Caco-2 (cell line): ENCODE data around the gene ACE. TPM values are rescaled to one million over a fixed set of nuclear protein-coding genes. Genes with fewer than 3 reads are reported as not detected.

Experiments
- BruUV-seq: library from RNA; stranded (reverse); fragments of 400-500 nt; replicated peaks from 2 replicates; lab custom pipeline; 2021; lab: Mats Ljungman, UMichigan
- CTCF ChIA-PET: fragments of 300-600 bp; sonication (Branson Sonifier 250); formaldehyde crosslinking; loops from one replicate; lab custom pipeline; 2022; ENCODE audit warnings: antibody characterized with exemption; lab: Charles Lee
- POLR2A ChIA-PET: fragments of 300-600 bp; sonication (Branson Sonifier 250); formaldehyde crosslinking; loops from one replicate; lab custom pipeline; 2022; ENCODE audit warnings: antibody characterized with exemption; lab: Charles Lee
- DNase-seq, 2 experiments: peaks; one replicate each; pipeline versions ENCODE4 v3.0.0 to v3.0.0-alpha.2; 2020 to 2022
- H3K27me3 ChIP-seq: replicated peaks from 2 replicates; pipeline ENCODE4 v1.6.0; 2011; ENCODE audit warnings: low read length; ENCODE audit not compliant: control insufficient read depth, insufficient read depth
- H3K36me3 ChIP-seq: 2 replicates; pipeline ENCODE4 v1.5.1; 2011; ENCODE audit warnings: low read length; ENCODE audit not compliant: control insufficient read depth, insufficient read depth
- H3K4me1 ChIP-seq: fragments of 250-450 bp; sonication (Bioruptor Pico); 2 replicates; pipeline ENCODE4 v1.5.1; 2020; ENCODE audit warnings: mild to moderate bottlenecking
- H3K4me3 ChIP-seq: 2 replicates; pipeline ENCODE4 v1.5.1; 2011; ENCODE audit warnings: low read depth, mild to moderate bottlenecking, control low read depth, low read length
- H3K9me3 ChIP-seq: fragments of 250-450 bp; sonication (Bioruptor Pico); 2 replicates; pipeline ENCODE4 v1.5.1; 2020; ENCODE audit warnings: mild to moderate bottlenecking, moderate library complexity
- H3K27ac Mint-ChIP-seq: one replicate; pipeline ENCODE4 v1.8.0; 2022; ENCODE audit warnings: mixed read lengths; ENCODE audit not compliant: unreplicated experiment
- H3K27me3 Mint-ChIP-seq: one replicate; pipeline ENCODE4 v1.8.0; 2022; ENCODE audit warnings: mixed read lengths; ENCODE audit not compliant: insufficient read depth, unreplicated experiment
- H3K36me3 Mint-ChIP-seq: one replicate; pipeline ENCODE4 v1.8.0; 2022; ENCODE audit warnings: mild to moderate bottlenecking, mixed read lengths; ENCODE audit not compliant: insufficient read depth, unreplicated experiment
- H3K4me1 Mint-ChIP-seq: one replicate; pipeline ENCODE4 v1.8.0; 2022; ENCODE audit warnings: low read depth, mixed read lengths; ENCODE audit not compliant: unreplicated experiment
- H3K4me3 Mint-ChIP-seq: one replicate; pipeline ENCODE4 v1.8.0; 2022; ENCODE audit warnings: mild to moderate bottlenecking, moderate library complexity, mixed read lengths; ENCODE audit not compliant: unreplicated experiment
- H3K9me3 Mint-ChIP-seq: one replicate; pipeline ENCODE4 v1.8.0; 2022; ENCODE audit warnings: mixed read lengths; ENCODE audit not compliant: unreplicated experiment
- intact Hi-C: fragments of 100-400 bp; cut with micrococcal nuclease; formaldehyde crosslinking; loops from one replicate; pipeline ENCODE4 v1.10.0; 2022; ENCODE audit not compliant: unreplicated experiment
- total RNA-seq: library from RNA; stranded (reverse); gene quantifications from 2 replicates; pipeline ENCODE4 v1.2.3, GENCODE V29; 2022
- TF ChIP-seq, protein P1 (sequence below), 2 experiments: fragments of 200-600 bp in 1 of 2; IDR thresholded peaks; 1 replicate in 1 of 2; 2 replicates in 1 of 2; pipeline versions ENCODE4 v1.5.1 to v1.8.0; 2011 to 2022; ENCODE audit warnings: antibody characterized with exemption in 1 of 2, control low read depth in 1 of 2, inconsistent platforms in 1 of 2, low read depth in 1 of 2, low read length in 1 of 2, mild to moderate bottlenecking in 1 of 2, moderate library complexity in 1 of 2; ENCODE audit not compliant: insufficient read depth in 1 of 2, severe bottlenecking in 1 of 2, unreplicated experiment in 1 of 2

ACE gene
- total RNA-seq, 1 experiment from 2014 or later: 3.4 TPM

DNA sequence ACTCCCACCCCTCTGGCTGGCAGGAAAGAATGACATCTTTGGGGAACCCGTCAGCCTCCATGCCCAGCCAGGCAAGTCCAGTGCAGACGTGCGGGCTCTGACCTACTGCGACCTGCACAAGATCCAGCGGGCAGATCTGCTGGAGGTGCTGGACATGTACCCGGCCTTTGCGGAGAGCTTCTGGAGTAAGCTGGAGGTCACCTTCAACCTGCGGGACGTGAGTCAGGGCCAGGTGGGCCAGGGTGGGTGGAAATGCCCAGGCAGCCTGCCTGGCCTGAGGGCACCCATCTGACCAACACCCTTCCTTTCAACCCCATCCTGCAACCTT, 65.3 kb downstream of the ACE start:
- intact Hi-C loops: no loop called here
- H3K4me3 Mint-ChIP-seq: no peak overlapping the region
- Histone ChIP-seq H3K27me3 (no peaks in the 10 kb centered on the region; the same call in 1 of the 2 replicates), H3K4me3 (no peak overlapping the region), H3K9me3 (no peaks in the 10 kb centered on the region), H3K36me3 (no peaks in the 10 kb centered on the region), H3K4me1 (no peaks in the 10 kb centered on the region)
- H3K27me3 Mint-ChIP-seq: peaks cover 8% of the 10 kb centered on the region
- POLR2A ChIA-PET: no interaction called here
- no peak for DNase-seq
- H3K9me3 Mint-ChIP-seq: no peaks in the 10 kb centered on the region
- no peaks in the 10 kb centered on the region for H3K36me3 Mint-ChIP-seq
- no TSS peak for BruUV-seq
- TF ChIP-seq, protein P1, sequence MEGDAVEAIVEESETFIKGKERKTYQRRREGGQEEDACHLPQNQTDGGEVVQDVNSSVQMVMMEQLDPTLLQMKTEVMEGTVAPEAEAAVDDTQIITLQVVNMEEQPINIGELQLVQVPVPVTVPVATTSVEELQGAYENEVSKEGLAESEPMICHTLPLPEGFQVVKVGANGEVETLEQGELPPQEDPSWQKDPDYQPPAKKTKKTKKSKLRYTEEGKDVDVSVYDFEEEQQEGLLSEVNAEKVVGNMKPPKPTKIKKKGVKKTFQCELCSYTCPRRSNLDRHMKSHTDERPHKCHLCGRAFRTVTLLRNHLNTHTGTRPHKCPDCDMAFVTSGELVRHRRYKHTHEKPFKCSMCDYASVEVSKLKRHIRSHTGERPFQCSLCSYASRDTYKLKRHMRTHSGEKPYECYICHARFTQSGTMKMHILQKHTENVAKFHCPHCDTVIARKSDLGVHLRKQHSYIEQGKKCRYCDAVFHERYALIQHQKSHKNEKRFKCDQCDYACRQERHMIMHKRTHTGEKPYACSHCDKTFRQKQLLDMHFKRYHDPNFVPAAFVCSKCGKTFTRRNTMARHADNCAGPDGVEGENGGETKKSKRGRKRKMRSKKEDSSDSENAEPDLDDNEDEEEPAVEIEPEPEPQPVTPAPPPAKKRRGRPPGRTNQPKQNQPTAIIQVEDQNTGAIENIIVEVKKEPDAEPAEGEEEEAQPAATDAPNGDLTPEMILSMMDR (IDR thresholded peaks at IDR 0.05; ENCODE audit: insufficient read depth in 1 of 2, low read depth in 1 of 2, low read length in 1 of 2, severe bottlenecking in 1 of 2, unreplicated experiment in 1 of 2): no peak
- CTCF ChIA-PET: no interaction called here
- H3K4me1 Mint-ChIP-seq: no peaks in the 10 kb centered on the region
- no peak overlapping the region for H3K27ac Mint-ChIP-seq

DNA sequence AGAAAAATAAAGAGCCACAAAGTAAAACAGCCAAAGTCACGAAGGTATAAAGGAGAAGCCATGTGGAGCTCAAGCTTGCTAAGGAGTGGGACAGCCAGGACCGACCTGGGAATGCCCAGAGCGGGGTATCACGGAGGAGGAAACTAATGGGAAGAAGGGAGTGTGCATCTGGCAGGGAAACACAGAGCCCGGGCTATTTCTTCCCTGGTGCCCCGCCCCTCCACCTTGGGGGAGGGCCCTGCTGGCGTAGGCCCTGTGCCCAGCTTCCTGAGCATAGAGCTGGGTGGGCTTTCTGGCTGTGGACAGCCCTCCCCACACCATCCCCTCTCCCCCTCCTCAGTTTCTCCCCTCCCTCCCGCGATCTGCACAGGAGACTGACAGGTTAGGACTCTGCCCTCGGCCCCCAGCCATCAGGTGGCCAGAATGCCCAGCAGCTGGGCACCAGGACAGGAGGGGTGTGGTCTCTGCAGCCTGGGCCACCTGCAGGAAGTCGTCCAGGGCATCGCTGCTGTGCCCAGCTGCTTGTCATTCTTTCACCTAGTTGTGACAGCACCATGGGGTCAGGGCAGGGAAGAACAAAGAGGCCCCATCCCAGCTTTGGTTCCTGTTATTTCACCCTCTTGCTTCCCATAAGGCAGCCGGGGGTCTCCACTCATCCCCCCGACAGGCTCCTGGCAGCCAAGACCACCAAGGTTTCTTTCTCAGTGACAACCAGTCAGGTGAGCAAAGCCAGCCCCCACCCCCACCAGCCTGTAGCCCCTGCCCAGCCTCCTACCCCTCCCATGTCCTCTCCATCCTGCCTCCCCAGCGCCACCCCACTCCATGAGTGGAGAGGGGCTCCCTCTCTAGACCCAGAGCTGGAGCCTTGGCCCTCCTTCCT, 66.3 kb downstream of the ACE start:
- BruUV-seq: no TSS peak
- Mint-ChIP-seq H3K27me3 (peaks cover 8% of the 10 kb centered on the region), H3K27ac (no peak overlapping the region), H3K4me3 (no peak overlapping the region), H3K9me3 (no peaks in the 10 kb centered on the region), H3K4me1 (no peaks in the 10 kb centered on the region), H3K36me3 (no peaks in the 10 kb centered on the region)
- H3K4me3 ChIP-seq: no peak overlapping the region
- no peaks in the 10 kb centered on the region; the same call in 1 of the 2 replicates for H3K27me3 ChIP-seq
- DNase-seq: no peak
- H3K36me3 ChIP-seq: no peaks in the 10 kb centered on the region
- H3K9me3 ChIP-seq: no peaks in the 10 kb centered on the region
- ChIA-PET POLR2A (no interaction called here), CTCF (interaction anchor here (0.7 kb wide), 1 partner anchor 160 kb away, joined by 6 read pairs; no protein-coding TSS in a partner anchor)
- TF ChIP-seq, protein P1 (IDR thresholded peaks at IDR 0.05; ENCODE audit: insufficient read depth in 1 of 2, low read depth in 1 of 2, low read length in 1 of 2, severe bottlenecking in 1 of 2, unreplicated experiment in 1 of 2): no peak
- intact Hi-C loops: no loop called here
- H3K4me1 ChIP-seq: no peaks in the 10 kb centered on the region

DNA sequence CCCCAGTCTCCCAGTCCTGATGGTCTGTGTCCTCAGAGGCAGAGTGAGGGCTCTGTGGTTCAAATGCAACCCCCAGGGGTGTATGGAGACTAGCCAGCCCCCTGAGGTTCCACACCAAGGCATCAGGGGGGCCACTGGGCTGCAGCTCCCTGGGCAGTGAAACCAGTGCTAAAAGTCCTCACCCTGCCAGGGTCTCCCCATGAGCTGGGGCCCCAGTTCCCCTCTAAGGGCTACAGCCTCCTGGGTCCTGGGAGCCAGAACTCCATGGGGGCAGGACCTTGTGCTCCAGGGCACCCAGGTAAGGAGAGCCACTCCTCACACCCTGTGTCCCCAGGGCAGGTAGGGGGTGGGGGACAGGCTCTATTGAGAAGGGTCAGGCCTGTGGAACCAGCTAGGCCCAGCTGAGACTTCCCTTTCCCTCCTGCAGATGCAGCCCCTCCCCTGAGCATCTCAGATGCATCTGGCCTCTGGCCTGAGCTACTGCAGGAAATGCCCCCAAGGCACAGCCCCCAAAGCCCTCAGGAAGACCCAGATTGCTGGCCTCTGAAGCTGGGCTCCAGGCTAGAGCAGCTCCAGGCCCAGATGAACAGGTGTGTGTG, 67.1 kb downstream of the ACE start:
- no peaks in the 10 kb centered on the region for H3K9me3 Mint-ChIP-seq
- H3K4me3 Mint-ChIP-seq: no peak overlapping the region
- no peak overlapping the region for H3K4me3 ChIP-seq
- no peaks in the 10 kb centered on the region for H3K4me1 ChIP-seq
- ChIA-PET CTCF (interaction anchor here (0.7 kb wide), 1 partner anchor 161 kb away, joined by 6 read pairs; no protein-coding TSS in a partner anchor), POLR2A (no interaction called here)
- H3K27me3 Mint-ChIP-seq: peaks cover 8% of the 10 kb centered on the region
- H3K36me3 Mint-ChIP-seq: no peaks in the 10 kb centered on the region
- intact Hi-C loops: no loop called here
- DNase-seq: no peak
- H3K4me1 Mint-ChIP-seq: no peaks in the 10 kb centered on the region
- no peaks in the 10 kb centered on the region for H3K9me3 ChIP-seq
- no peaks in the 10 kb centered on the region for H3K36me3 ChIP-seq
- TF ChIP-seq, protein P1 (IDR thresholded peaks at IDR 0.05; ENCODE audit: insufficient read depth in 1 of 2, low read depth in 1 of 2, low read length in 1 of 2, severe bottlenecking in 1 of 2, unreplicated experiment in 1 of 2): no peak
- H3K27me3 ChIP-seq: no peaks in the 10 kb centered on the region
- no TSS peak for BruUV-seq
- H3K27ac Mint-ChIP-seq: no peak overlapping the region
